ENCODE data around the gene SLC35F1.

SLC35F1 gene

GRCh38 chr6:117938311-117938995, 31.4 kb downstream of the SLC35F1 start:
- H3K36me3 ChIP-seq (ENCODE audit: insufficient read depth, low read length) = no peaks in the 10 kb centered on the region
- no peak overlapping the region for H3K4me2 ChIP-seq (ENCODE audit: low read length)
- no peaks in the 10 kb centered on the region for H3K79me2 ChIP-seq (ENCODE audit: insufficient read depth, low read length)
- no peaks in the 10 kb centered on the region for H3F3A ChIP-seq (ENCODE audit: insufficient read depth, low read length)
- H3K9ac ChIP-seq (ENCODE audit: low read length) = no peak overlapping the region
- H4K20me1 ChIP-seq (ENCODE audit: insufficient read depth, low read length) = no peaks in the 10 kb centered on the region
- H3K27ac ChIP-seq (ENCODE audit: low read depth, low read length, poor library complexity, severe bottlenecking) = no peak overlapping the region
- H3K4me3 ChIP-seq (ENCODE audit: low read depth, low read length, poor library complexity, severe bottlenecking) = no peak overlapping the region
- H3K27me3 ChIP-seq (ENCODE audit: insufficient read depth, low read length) = no peaks in the 10 kb centered on the region
- no peaks in the 10 kb centered on the region for H3K4me1 ChIP-seq (ENCODE audit: insufficient read depth, low read length, severe bottlenecking)
- H3K9me2 ChIP-seq (ENCODE audit: low read depth, low read length) = no peaks in the 10 kb centered on the region
- H3K9me3 ChIP-seq (ENCODE audit: low read length) = no peaks in the 10 kb centered on the region
- H2AFZ ChIP-seq (ENCODE audit: low read length) = no peak overlapping the region
- TF ChIP-seq EZH2 (IDR thresholded peaks at IDR 0.05; ENCODE audit: borderline replicate concordance, low read length) (no peak), CTCF (IDR thresholded peaks at IDR 0.05; ENCODE audit: low read length) (no peak)

GRCh38 chr6:117947234-117947633, 40.2 kb downstream of the SLC35F1 start:
- H3K27ac ChIP-seq (ENCODE audit: low read depth, low read length, poor library complexity, severe bottlenecking) = no peak overlapping the region
- no peak overlapping the region for H2AFZ ChIP-seq (ENCODE audit: low read length)
- no peaks in the 10 kb centered on the region for H3K27me3 ChIP-seq (ENCODE audit: insufficient read depth, low read length)
- no peaks in the 10 kb centered on the region for H3F3A ChIP-seq (ENCODE audit: insufficient read depth, low read length)
- H3K9ac ChIP-seq (ENCODE audit: low read length) = no peak overlapping the region
- H3K4me3 ChIP-seq (ENCODE audit: low read depth, low read length, poor library complexity, severe bottlenecking) = no peak overlapping the region
- no peak for TF ChIP-seq EZH2 (IDR thresholded peaks at IDR 0.05; ENCODE audit: borderline replicate concordance, low read length)
- no peak for TF ChIP-seq CTCF (IDR thresholded peaks at IDR 0.05; ENCODE audit: low read length)
- no peaks in the 10 kb centered on the region for H3K4me1 ChIP-seq (ENCODE audit: insufficient read depth, low read length, severe bottlenecking)
- no peaks in the 10 kb centered on the region for H4K20me1 ChIP-seq (ENCODE audit: insufficient read depth, low read length)
- no peaks in the 10 kb centered on the region for H3K79me2 ChIP-seq (ENCODE audit: insufficient read depth, low read length)
- no peaks in the 10 kb centered on the region for H3K9me3 ChIP-seq (ENCODE audit: low read length)
- H3K36me3 ChIP-seq (ENCODE audit: insufficient read depth, low read length) = no peaks in the 10 kb centered on the region
- no peak overlapping the region for H3K4me2 ChIP-seq (ENCODE audit: low read length)
- no peaks in the 10 kb centered on the region for H3K9me2 ChIP-seq (ENCODE audit: low read depth, low read length)

GRCh38 chr6:117951783-117952182, 44.7 kb downstream of the SLC35F1 start:
- no peaks in the 10 kb centered on the region for H3K9me3 ChIP-seq (ENCODE audit: low read length)
- H3K79me2 ChIP-seq (ENCODE audit: insufficient read depth, low read length) = no peaks in the 10 kb centered on the region
- no peak overlapping the region for H3K27ac ChIP-seq (ENCODE audit: low read depth, low read length, poor library complexity, severe bottlenecking)
- H3K27me3 ChIP-seq (ENCODE audit: insufficient read depth, low read length) = no peaks in the 10 kb centered on the region
- H2AFZ ChIP-seq (ENCODE audit: low read length) = no peak overlapping the region
- H3K9me2 ChIP-seq (ENCODE audit: low read depth, low read length) = no peaks in the 10 kb centered on the region
- TF ChIP-seq EZH2 (IDR thresholded peaks at IDR 0.05; ENCODE audit: borderline replicate concordance, low read length) (no peak), CTCF (IDR thresholded peaks at IDR 0.05; ENCODE audit: low read length) (no peak)
- no peak overlapping the region for H3K4me3 ChIP-seq (ENCODE audit: low read depth, low read length, poor library complexity, severe bottlenecking)
- no peaks in the 10 kb centered on the region for H3F3A ChIP-seq (ENCODE audit: insufficient read depth, low read length)
- no peaks in the 10 kb centered on the region for H3K36me3 ChIP-seq (ENCODE audit: insufficient read depth, low read length)
- H3K4me2 ChIP-seq (ENCODE audit: low read length) = no peak overlapping the region
- no peak overlapping the region for H3K9ac ChIP-seq (ENCODE audit: low read length)
- H4K20me1 ChIP-seq (ENCODE audit: insufficient read depth, low read length) = no peaks in the 10 kb centered on the region
- H3K4me1 ChIP-seq (ENCODE audit: insufficient read depth, low read length, severe bottlenecking) = no peaks in the 10 kb centered on the region
